PC-3 (cell line): ENCODE data around the gene EIF2AK2. TPM values are rescaled to one million over a fixed set of nuclear protein-coding genes. Genes with fewer than 3 reads are reported as not detected.
A peak's percentile ranks its signal among the peaks of the same experiment; 100 is the strongest.

Experiments
- ATAC-seq: fragments of 200-7000 bp; cut with Tn5 transposase; 2 replicates; pipeline ENCODE4 v1.9.1; 2020; ENCODE audit warnings: mild to moderate bottlenecking, moderate library complexity
- BruUV-seq: library from RNA; stranded (reverse); fragments of 400-500 nt; replicated peaks from 2 replicates; lab custom pipeline; 2021; lab: Mats Ljungman, UMichigan
- CTCF ChIA-PET: fragments of 300-600 bp; sonication (Branson Sonifier 250); formaldehyde crosslinking; loops from one replicate; lab custom pipeline; 2022; ENCODE audit warnings: antibody characterized with exemption; lab: Charles Lee
- POLR2A ChIA-PET: fragments of 300-600 bp; sonication (Branson Sonifier 250); formaldehyde crosslinking; loops from one replicate; lab custom pipeline; 2022; ENCODE audit warnings: antibody characterized with exemption; ENCODE audit not compliant: unreplicated experiment; lab: Charles Lee
- DNase-seq: peaks from one replicate; pipeline ENCODE4 v3.0.0-alpha.2; 2015
- H2AFZ ChIP-seq: fragments of 300-600 bp; sonication (generic); 2 replicates; pipeline ENCODE4 v1.6.0; 2016; ENCODE audit warnings: antibody characterized with exemption, low read length
- H3F3A ChIP-seq: fragments of 300-600 bp; sonication (generic); one replicate; pipeline ENCODE4 v1.6.0; 2017; ENCODE audit warnings: antibody characterized with exemption, low read length, control low read depth, mild to moderate bottlenecking; ENCODE audit not compliant: unreplicated experiment
- H3K27ac ChIP-seq: fragments of 300-600 bp; sonication (generic); 2 replicates; pipeline ENCODE4 v1.5.1; 2016; ENCODE audit warnings: mild to moderate bottlenecking, low read length
- H3K27me3 ChIP-seq: fragments of 300-600 bp; sonication (generic); 2 replicates; pipeline ENCODE4 v1.6.1; 2016; ENCODE audit warnings: low read length, mixed read lengths
- H3K36me3 ChIP-seq: fragments of 300-600 bp; sonication (generic); 2 replicates; pipeline ENCODE4 v1.6.1; 2016; ENCODE audit warnings: low read depth, mixed run types, low read length, mixed read lengths
- H3K4me1 ChIP-seq: fragments of 300-600 bp; sonication (generic); 2 replicates; pipeline ENCODE4 v1.5.1; 2016; ENCODE audit warnings: low read length; ENCODE audit not compliant: insufficient read depth
- H3K4me2 ChIP-seq: fragments of 300-600 bp; sonication (generic); 2 replicates; pipeline ENCODE4 v1.6.0; 2016; ENCODE audit warnings: low read length
- H3K4me3 ChIP-seq: fragments of 300-600 bp; sonication (generic); 2 replicates; pipeline ENCODE4 v1.5.1; 2016; ENCODE audit warnings: mild to moderate bottlenecking, low read length, mixed read lengths
- H3K79me2 ChIP-seq: fragments of 300-600 bp; sonication (generic); 2 replicates; pipeline ENCODE4 v1.6.1; 2017; ENCODE audit warnings: low read length, mixed read lengths
- H3K9ac ChIP-seq: fragments of 300-600 bp; sonication (generic); 2 replicates; pipeline ENCODE4 v1.6.0; 2016; ENCODE audit warnings: mild to moderate bottlenecking, low read length
- H3K9me2 ChIP-seq: fragments of 300-600 bp; sonication (generic); replicated peaks from 2 replicates; pipeline ENCODE4 v1.6.1; 2016; ENCODE audit warnings: mixed run types, low read length, mixed read lengths
- H3K9me3 ChIP-seq: fragments of 300-600 bp; sonication (generic); 2 replicates; pipeline ENCODE4 v1.6.1; 2016; ENCODE audit warnings: low read length, mixed read lengths
- H4K20me1 ChIP-seq: fragments of 300-600 bp; sonication (generic); 2 replicates; pipeline ENCODE4 v1.6.1; 2016; ENCODE audit warnings: low read length, mixed read lengths
- CTCF ChIP-seq: fragments of 300-600 bp; sonication (generic); conservative IDR thresholded peaks from 2 replicates; pipeline ENCODE4 v1.5.1; 2017; ENCODE audit warnings: antibody characterized with exemption, low read depth, mild to moderate bottlenecking, low read length
- EZH2 ChIP-seq: fragments of 300-600 bp; sonication (generic); IDR thresholded peaks from one replicate; pipeline ENCODE4 v1.6.1; 2017; ENCODE audit warnings: antibody characterized with exemption, mild to moderate bottlenecking, low read length; ENCODE audit not compliant: unreplicated experiment
- EZH2phosphoT487 ChIP-seq: fragments of 300-600 bp; sonication (generic); IDR thresholded peaks from 2 replicates; pipeline ENCODE4 v1.6.1; 2018; ENCODE audit warnings: mild to moderate bottlenecking, antibody characterized with exemption, low read length, borderline replicate concordance
- intact Hi-C: fragments of 100-400 bp; cut with micrococcal nuclease; formaldehyde crosslinking; loops from 2 replicates; pipeline ENCODE4 v1.9.0; 2023
- total RNA-seq: library from RNA; depleted of rRNA; stranded (reverse); fragments of >200 nt; gene quantifications from 2 replicates; pipeline ENCODE4 v1.2.3, GENCODE V29; 2014

Gene EIF2AK2
- total RNA-seq, 1 experiment from 2014 or later, result 29.3 TPM

GRCh38 chr2:37181726-37182684 is 25.2 kb upstream of the EIF2AK2 start:
- POLR2A ChIA-PET, result no interaction called here
- no peaks in the 10 kb centered on the region for H3K4me1 ChIP-seq
- H3K36me3 ChIP-seq, result no peaks in the 10 kb centered on the region
- no peaks in the 10 kb centered on the region for H3F3A ChIP-seq
- no peaks in the 10 kb centered on the region for H3K27me3 ChIP-seq
- no peak overlapping the region for H3K4me2 ChIP-seq
- no TSS peak for BruUV-seq
- no peak overlapping the region for H3K4me3 ChIP-seq
- H3K9me3 ChIP-seq, result no peaks in the 10 kb centered on the region
- CTCF ChIA-PET, result no interaction called here
- no peak overlapping the region for H3K9ac ChIP-seq
- ATAC-seq, result no peak
- H2AFZ ChIP-seq, result no peak overlapping the region
- no peaks in the 10 kb centered on the region for H3K79me2 ChIP-seq
- DNase-seq, result no peak
- no peaks in the 10 kb centered on the region for H3K9me2 ChIP-seq
- no peaks in the 10 kb centered on the region for H4K20me1 ChIP-seq
- TF ChIP-seq EZH2 (no peak), EZH2phosphoT487 (no peak), CTCF (no peak)
- no peak overlapping the region for H3K27ac ChIP-seq
- intact Hi-C loops, result no loop called here

- ChIA-PET CTCF (no interaction called here), POLR2A (no interaction called here)
- intact Hi-C loops, result no loop called here
- no peaks in the 10 kb centered on the region for H3K36me3 ChIP-seq
- no peaks in the 10 kb centered on the region for H3K9me3 ChIP-seq
- no peaks in the 10 kb centered on the region for H3K4me1 ChIP-seq
- H3K4me2 ChIP-seq, result no peak overlapping the region
- no peaks in the 10 kb centered on the region for H4K20me1 ChIP-seq
- no peak overlapping the region for H3K4me3 ChIP-seq
- DNase-seq (no peak), ATAC-seq (no peak)
- H3F3A ChIP-seq, result no peaks in the 10 kb centered on the region
- no peak overlapping the region for H3K27ac ChIP-seq
- H3K79me2 ChIP-seq, result no peaks in the 10 kb centered on the region
- H3K9ac ChIP-seq, result no peak overlapping the region
- TF ChIP-seq EZH2phosphoT487 (no peak), EZH2 (no peak), CTCF (no peak)
- no peaks in the 10 kb centered on the region for H3K27me3 ChIP-seq
- no peak overlapping the region for H2AFZ ChIP-seq
- BruUV-seq, result no TSS peak
- H3K9me2 ChIP-seq, result no peaks in the 10 kb centered on the region
Measured at GRCh38 chr2:37180640-37181039, 23.9 kb upstream of the EIF2AK2 start.

DNA sequence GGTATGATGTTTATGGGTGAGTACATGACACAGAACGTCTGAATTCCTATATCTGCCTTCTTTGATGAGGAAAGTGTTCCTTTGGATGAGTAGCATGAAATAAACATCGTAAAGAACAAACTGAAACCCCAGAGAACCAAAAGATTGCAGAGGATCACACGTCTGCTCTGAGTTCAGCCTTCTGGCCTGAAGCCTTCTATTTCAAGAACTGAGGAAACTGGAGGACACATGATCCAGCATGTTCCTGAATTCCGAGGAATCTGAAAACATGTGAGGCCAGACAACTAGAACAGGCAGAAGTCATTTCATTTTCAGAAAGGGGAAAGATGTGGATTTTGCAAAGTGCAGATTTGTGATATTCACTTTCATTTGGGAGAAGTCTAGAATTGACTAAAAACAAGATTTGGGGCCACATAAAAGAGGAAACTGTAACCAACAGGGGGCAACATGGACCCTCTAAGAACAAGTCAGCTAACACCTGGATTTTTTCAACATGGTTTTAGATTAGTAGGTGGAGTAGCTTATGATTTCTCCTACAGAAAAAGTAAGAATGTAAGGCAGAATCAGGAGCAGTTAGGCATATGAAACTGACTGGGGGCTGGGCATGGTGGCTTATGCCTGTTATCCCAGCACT is 23.3 kb upstream of the EIF2AK2 start:
- no peak overlapping the region for H3K4me3 ChIP-seq
- H2AFZ ChIP-seq, result peak overlapping the region; percentile 40; the same call in 1 of the 2 replicates
- intact Hi-C loops, result no loop called here
- H3K36me3 ChIP-seq, result no peaks in the 10 kb centered on the region
- H3K27me3 ChIP-seq, result no peaks in the 10 kb centered on the region
- POLR2A ChIA-PET, result no interaction called here
- DNase-seq (no peak), ATAC-seq (no peak)
- H3K27ac ChIP-seq, result no peak overlapping the region
- CTCF ChIA-PET, result no interaction called here
- H3K79me2 ChIP-seq, result no peaks in the 10 kb centered on the region
- BruUV-seq, result no TSS peak
- H3K4me2 ChIP-seq, result no peak overlapping the region
- H3K9ac ChIP-seq, result no peak overlapping the region
- H3F3A ChIP-seq, result no peaks in the 10 kb centered on the region
- no peaks in the 10 kb centered on the region for H3K4me1 ChIP-seq
- H3K9me2 ChIP-seq, result no peaks in the 10 kb centered on the region
- H4K20me1 ChIP-seq, result no peaks in the 10 kb centered on the region
- TF ChIP-seq EZH2 (no peak), CTCF (no peak), EZH2phosphoT487 (no peak)
- no peaks in the 10 kb centered on the region for H3K9me3 ChIP-seq
